Stimulated activated naive CD8-positive, alpha-beta T cell treated with anti-CD3 and anti-CD28 coated beads, Interleukin-15, Interleukin-2, amounts not matched to agents 100 U/mL and 50 U/mL, for 24 hours (primary cell): Measurements from ENCODE around the gene SCN7A.
A peak's percentile ranks its signal among the peaks of the same experiment; 100 is the strongest.

ENCODE experiments used
- ATAC-seq: fragments of 150-1000 bp; cut with Tn5 transposase; one replicate; pipeline ENCODE4 v1.10.0; 2021
- DNase-seq: peaks from one replicate; pipeline ENCODE4 v3.0.0; 2021

SCN7A gene

GRCh38 chr2:166404831-166405568 is 89.0 kb downstream of the SCN7A start:
- ATAC-seq (no peak), DNase-seq (no peak)

GRCh38 chr2:166394245-166394644 is 99.8 kb downstream of the SCN7A start:
- DNase-seq (no peak), ATAC-seq (no peak)

- DNase-seq (no peak), ATAC-seq (no peak)
These were observed 101.0 kb downstream of the SCN7A start for GRCh38 chr2:166393008-166393407.

GRCh38 chr2:166388481-166389070 is 105.5 kb downstream of the SCN7A start:
- no peak for ATAC-seq
- DNase-seq, result no peak

- DNase-seq, result no peak
- no peak for ATAC-seq
These were observed 108.7 kb downstream of the SCN7A start for GRCh38 chr2:166385313-166385712.

GRCh38 chr2:166384774-166385173 is 109.3 kb downstream of the SCN7A start:
- ATAC-seq (no peak), DNase-seq (no peak)

GRCh38 chr2:166382448-166382847 is 111.6 kb downstream of the SCN7A start:
- ATAC-seq, result no peak
- DNase-seq, result no peak

GRCh38 chr2:166380615-166381014 is 113.4 kb downstream of the SCN7A start:
- ATAC-seq (no peak), DNase-seq (no peak)

GRCh38 chr2:166376873-166377272 is 117.2 kb downstream of the SCN7A start:
- DNase-seq (no peak), ATAC-seq (no peak)

- no peak for DNase-seq
- ATAC-seq, result no peak
These were observed 117.6 kb downstream of the SCN7A start for GRCh38 chr2:166376488-166376828.

- ATAC-seq (peak; percentile 76), DNase-seq (peak; percentile 35)
These were observed 118.1 kb downstream of the SCN7A start, which contains the start of gene SCN9A for GRCh38 chr2:166375736-166376487. TSS of gene SCN9A (minus strand) at chr2:166375944. CDS start at chr2:166311756, 64,188 bp downstream.

- ATAC-seq (no peak), DNase-seq (no peak)
These were observed 118.8 kb downstream of the SCN7A start for GRCh38 chr2:166375195-166375735.

- ATAC-seq, result no peak
These were observed 120.1 kb downstream of the SCN7A start for GRCh38 chr2:166373951-166374350.

GRCh38 chr2:166373539-166373938 is 120.5 kb downstream of the SCN7A start:
- ATAC-seq (no peak), DNase-seq (no peak)

More at GRCh38 chr2:166373951-166374350, 120.1 kb downstream of the SCN7A start:
- DNase-seq, result peak; percentile 8

GRCh38 chr2:166373105-166373504 is 120.9 kb downstream of the SCN7A start:
- ATAC-seq (no peak), DNase-seq (no peak)

GRCh38 chr2:166372046-166372445 is 122.0 kb downstream of the SCN7A start:
- ATAC-seq (no peak), DNase-seq (no peak)

GRCh38 chr2:166365803-166366420 is 128.1 kb downstream of the SCN7A start:
- ATAC-seq, result no peak
- no peak for DNase-seq

- DNase-seq, result no peak
- ATAC-seq, result no peak
These were observed 128.8 kb downstream of the SCN7A start for GRCh38 chr2:166365239-166365638.

- ATAC-seq (no peak), DNase-seq (no peak)
These were observed 129.4 kb downstream of the SCN7A start for GRCh38 chr2:166364476-166365161.

- DNase-seq (no peak), ATAC-seq (no peak)
These were observed 132.5 kb downstream of the SCN7A start for GRCh38 chr2:166361351-166362153.

- ATAC-seq, result no peak
- no peak for DNase-seq
These were observed 133.1 kb downstream of the SCN7A start for GRCh38 chr2:166360906-166361305.
